HCT116 (cell line): ENCODE measurements around the gene OPN3. TPM values are rescaled to one million over a fixed set of nuclear protein-coding genes. Genes with fewer than 3 reads are reported as not detected.

Source experiments
- ATAC-seq: fragments of 200-7000 bp; cut with Tn5 transposase; 2 replicates; pipeline ENCODE4 v1.9.1; 2020; ENCODE audit warnings: mild to moderate bottlenecking, moderate library complexity
- BruUV-seq: library from RNA; stranded (reverse); fragments of 400-500 nt; replicated peaks from 2 replicates; lab custom pipeline; 2021; lab: Mats Ljungman, UMichigan
- CTCF ChIA-PET: fragments of 300-600 bp; sonication (Branson Sonifier 250); formaldehyde crosslinking; loops from one replicate; lab custom pipeline; 2021; ENCODE audit warnings: antibody characterized with exemption; lab: Charles Lee
- POLR2A ChIA-PET: fragments of 300-600, 350-600 bp; sonication (Branson Sonifier 250); formaldehyde crosslinking; loops from one replicate; lab custom pipeline; 2021; ENCODE audit warnings: antibody characterized with exemption; lab: Charles Lee
- RAD21 ChIA-PET, 2 experiments: fragments of 300-600 bp; sonication (Branson Sonifier 250); formaldehyde crosslinking; loops; one replicate each; lab custom pipeline; 2023; ENCODE audit warnings: low total read pairs in 2 of 2; ENCODE audit not compliant: uncharacterized antibody in 2 of 2, unreplicated experiment in 2 of 2, low non-redundant PET in 1 of 2; lab: Charles Lee
- DNase-seq: peaks from one replicate; pipeline ENCODE4 v3.0.0-alpha.2; 2010; ENCODE audit warnings: low read depth, low spot score
- H2AFZ ChIP-seq: fragments of 200-600 bp; shearing (Covaris generic), sonication (generic); 2 replicates; pipeline ENCODE4 v1.6.1; 2017; ENCODE audit warnings: low read depth, mixed run types, mixed read lengths, antibody characterized with exemption, low read length; ENCODE audit not compliant: poor library complexity, severe bottlenecking
- H3K27ac ChIP-seq: 2 replicates; pipeline ENCODE4 v1.5.1; 2012; ENCODE audit warnings: low read depth, low read length
- H3K27me3 ChIP-seq: fragments of 200-600 bp; sonication (generic); 2 replicates; pipeline ENCODE4 v1.6.1; 2016; ENCODE audit warnings: mixed run types, low read length, mixed read lengths; ENCODE audit not compliant: insufficient read depth
- H3K36me3 ChIP-seq, 2 experiments: fragments of 200-500 bp in 1 of 2; fragments of 200-600 bp in 1 of 2; sonication (Bioruptor generic) in 1 of 2; sonication (generic) in 1 of 2; 2 replicates each; pipeline versions ENCODE4 v1.5.1 to v1.6.1; 2014 to 2016; ENCODE audit warnings: low read length in 2 of 2, inconsistent platforms in 1 of 2, mixed read lengths in 1 of 2, mixed run types in 1 of 2; ENCODE audit not compliant: insufficient read depth in 2 of 2, control insufficient read depth in 1 of 2
- H3K4me1 ChIP-seq, 2 experiments: fragments of 200-600 bp in 1 of 2; sonication (generic) in 1 of 2; 2 replicates each; pipeline versions ENCODE4 v1.5.1 to v1.6.1; 2012 to 2017; ENCODE audit warnings: low read length in 2 of 2, inconsistent platforms in 1 of 2, mild to moderate bottlenecking in 1 of 2, mixed read lengths in 1 of 2, mixed run types in 1 of 2, moderate library complexity in 1 of 2; ENCODE audit not compliant: insufficient read depth in 2 of 2, control insufficient read depth in 1 of 2
- H3K4me2 ChIP-seq: fragments of 200-600 bp; sonication (generic); 2 replicates; pipeline ENCODE4 v1.6.1; 2017; ENCODE audit warnings: mixed run types, low read length, mixed read lengths
- H3K4me3 ChIP-seq, 2 experiments: fragments of 200-600 bp in 1 of 2; sonication (generic) in 1 of 2; replicated peaks in 1 of 2; 2 replicates each; pipeline ENCODE4 v1.5.1; 2011 to 2016; ENCODE audit warnings: low read length in 2 of 2, control low read depth in 1 of 2, low read depth in 1 of 2, mild to moderate bottlenecking in 1 of 2, mixed read lengths in 1 of 2, mixed run types in 1 of 2
- H3K79me2 ChIP-seq: fragments of 200-600 bp; sonication (generic); 2 replicates; pipeline ENCODE4 v1.6.1; 2017; ENCODE audit warnings: mild to moderate bottlenecking, mixed run types, low read length, moderate library complexity, mixed read lengths; ENCODE audit not compliant: insufficient read depth
- H3K9ac ChIP-seq: fragments of 200-600 bp; sonication (generic); 2 replicates; pipeline ENCODE4 v1.6.1; 2016; ENCODE audit warnings: low read length, mixed read lengths
- H3K9me2 ChIP-seq: fragments of 200-600 bp; sonication (generic), shearing (Covaris generic); 2 replicates; pipeline ENCODE4 v1.6.1; 2017; ENCODE audit warnings: mixed run types, mild to moderate bottlenecking, moderate library complexity; ENCODE audit not compliant: insufficient read depth
- H3K9me3 ChIP-seq, 2 experiments: fragments of 200-500 bp in 1 of 2; fragments of 200-600 bp in 1 of 2; sonication (Bioruptor generic) in 1 of 2; sonication (generic) in 1 of 2; 2 replicates each; pipeline ENCODE4 v1.6.1; 2014 to 2017; ENCODE audit warnings: low read length in 2 of 2, mixed read lengths in 2 of 2, inconsistent platforms in 1 of 2, low read depth in 1 of 2, mild to moderate bottlenecking in 1 of 2, mixed run types in 1 of 2, moderate library complexity in 1 of 2; ENCODE audit not compliant: control insufficient read depth in 1 of 2, insufficient read depth in 1 of 2
- H4K20me1 ChIP-seq: fragments of 200-600 bp; sonication (generic), shearing (Covaris generic); 2 replicates; pipeline ENCODE4 v1.6.1; 2017; ENCODE audit warnings: mixed run types, mild to moderate bottlenecking, moderate library complexity; ENCODE audit not compliant: insufficient read depth
- CBX3 ChIP-seq: IDR thresholded peaks from 2 replicates; pipeline ENCODE4 v1.6.1; 2012; ENCODE audit warnings: low read depth
- CEBPB ChIP-seq: IDR thresholded peaks from 2 replicates; pipeline ENCODE4 v1.6.1; 2012; ENCODE audit warnings: low read depth
- EGR1 ChIP-seq: IDR thresholded peaks from 2 replicates; pipeline ENCODE4 v1.6.1; 2012; ENCODE audit warnings: low read depth
- ELF1 ChIP-seq: IDR thresholded peaks from 2 replicates; pipeline ENCODE4 v1.6.1; 2012; ENCODE audit warnings: low read depth, borderline replicate concordance
- EZH2 ChIP-seq: fragments of 200-600 bp; sonication (generic); IDR thresholded peaks from 2 replicates; pipeline ENCODE4 v1.6.1; 2017; ENCODE audit warnings: antibody characterized with exemption, mixed run types
- EZH2phosphoT487 ChIP-seq: fragments of 200-600 bp; IDR thresholded peaks from 2 replicates; pipeline ENCODE4 v1.6.1; 2018; ENCODE audit warnings: antibody characterized with exemption, borderline replicate concordance
- FOSL1 ChIP-seq: IDR thresholded peaks from 2 replicates; pipeline ENCODE4 v1.6.1; 2012; ENCODE audit warnings: low read depth
- JUND ChIP-seq: IDR thresholded peaks from 2 replicates; pipeline ENCODE4 v1.6.1; 2012
- MAX ChIP-seq: IDR thresholded peaks from 2 replicates; pipeline ENCODE4 v1.6.1; 2012
- POLR2A ChIP-seq: IDR thresholded peaks from 2 replicates; pipeline ENCODE4 v1.7.0; 2011; ENCODE audit warnings: borderline replicate concordance; ENCODE audit not compliant: insufficient read depth, insufficient read length; ENCODE audit errors: extremely low read depth
- POLR2AphosphoS5 ChIP-seq: IDR thresholded peaks from 2 replicates; pipeline ENCODE4 v1.6.1; 2011; ENCODE audit warnings: mild to moderate bottlenecking, low read depth, low read length, moderate library complexity
- SIN3A ChIP-seq: IDR thresholded peaks from 2 replicates; pipeline ENCODE4 v1.6.1; 2012; ENCODE audit warnings: low read depth
- SRF ChIP-seq: IDR thresholded peaks from 2 replicates; pipeline ENCODE4 v1.6.1; 2012; ENCODE audit warnings: low read depth
- TCF7L2 ChIP-seq: IDR thresholded peaks from 2 replicates; pipeline ENCODE4 v1.7.0; 2011; ENCODE audit warnings: borderline replicate concordance, inconsistent platforms; ENCODE audit not compliant: insufficient read depth, insufficient read length; ENCODE audit errors: extremely low read depth
- YY1 ChIP-seq: IDR thresholded peaks from 2 replicates; pipeline ENCODE4 v1.6.1; 2011; ENCODE audit warnings: low read length, low read depth, moderate library complexity, mild to moderate bottlenecking; ENCODE audit not compliant: insufficient replicate concordance; ENCODE audit errors: extremely low read depth
- ZBTB33 ChIP-seq: IDR thresholded peaks from 2 replicates; pipeline ENCODE4 v1.6.1; 2011; ENCODE audit warnings: mild to moderate bottlenecking, low read length, moderate library complexity; ENCODE audit not compliant: insufficient replicate concordance; ENCODE audit errors: extremely low read depth
- ZFX ChIP-seq: fragments of 450-650 bp; IDR thresholded peaks from 2 replicates; pipeline ENCODE4 v1.6.1; 2017
- ZNF274 ChIP-seq: fragments of 200-500 bp; sonication (Bioruptor generic); IDR thresholded peaks from 2 replicates; pipeline ENCODE4 v1.6.1; 2014; ENCODE audit warnings: mild to moderate bottlenecking, low read depth, low read length, inconsistent platforms
- intact Hi-C: fragments of 100-400 bp; cut with micrococcal nuclease; formaldehyde crosslinking; loops from 2 replicates; pipeline ENCODE4 v1.10.0; 2022
- total RNA-seq: library from RNA; stranded (reverse); gene quantifications from one replicate; pipeline ENCODE4 v1.2.1, GENCODE V29; 2021; ENCODE audit not compliant: unreplicated experiment

Gene OPN3
- total RNA-seq, 1 experiment from 2014 or later = 6.1 TPM

DNA sequence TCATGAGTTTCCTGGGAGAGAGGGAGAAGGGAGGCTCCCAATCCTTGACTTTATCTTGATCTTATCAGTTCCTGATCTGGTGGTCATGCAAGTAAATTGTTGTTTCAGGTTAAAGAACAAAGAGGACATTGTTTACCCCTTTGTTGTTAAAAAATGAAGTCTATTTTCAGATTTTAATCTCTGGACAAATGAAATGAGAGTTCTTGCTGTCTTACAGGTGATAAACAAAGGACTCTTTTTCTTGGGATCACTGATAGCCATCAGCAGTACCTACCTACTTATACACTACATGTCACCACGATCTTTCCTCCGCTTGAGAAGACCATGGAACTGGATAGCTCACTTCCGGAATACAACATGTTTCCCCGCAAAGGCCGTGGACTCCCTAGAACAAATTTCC, 48.4 kb downstream of the OPN3 start:
- Histone ChIP-seq H3K4me2 (peak overlapping the region; percentile 29), H3K9ac (no peak overlapping the region), H3K27ac (no peak overlapping the region), H3K27me3 (no peaks in the 10 kb centered on the region), H3K4me1 (peaks cover 0 to 30% of the 10 kb centered on the region in 2 experiments; a peak in 2 of 4 replicates), H4K20me1 (no peaks in the 10 kb centered on the region), H3K36me3 (no peaks in the 10 kb centered on the region), H3K79me2 (no peaks in the 10 kb centered on the region), H3K9me3 (no peaks in the 10 kb centered on the region), H3K9me2 (no peaks in the 10 kb centered on the region), H3K4me3 (no peak overlapping the region), H2AFZ (no peak overlapping the region)
- ATAC-seq = peak; percentile 52
- no TSS peak for BruUV-seq
- ChIA-PET RAD21 (no interaction called here), POLR2A (no interaction called here), CTCF (interaction anchor here (0.8 kb wide), 1 partner anchor 13 kb away, joined by 3 read pairs; no protein-coding TSS in a partner anchor)
- intact Hi-C loops = no loop called here
- no peak for DNase-seq
- no peak for TF ChIP-seq ELF1
- TF ChIP-seq ZFX = no peak
- TF ChIP-seq EGR1 = no peak
- no peak for TF ChIP-seq POLR2AphosphoS5
- TF ChIP-seq ZNF274 = no peak
- no peak for TF ChIP-seq CBX3
- no peak for TF ChIP-seq SIN3A
- TF ChIP-seq EZH2phosphoT487 = no peak
- TF ChIP-seq YY1 = no peak
- TF ChIP-seq SRF = no peak
- TF ChIP-seq TCF7L2 = no peak
- TF ChIP-seq EZH2 = no peak
- no peak for TF ChIP-seq CEBPB
- no peak for TF ChIP-seq ZBTB33
- no peak for TF ChIP-seq MAX
- TF ChIP-seq FOSL1 = no peak
- no peak for TF ChIP-seq POLR2A
- TF ChIP-seq JUND = no peak
